Esophagus squamous epithelium (tissue), 5 donors: Measurements from ENCODE around the gene HHATL. TPM values are rescaled to one million over a fixed set of nuclear protein-coding genes. Genes with fewer than 3 reads are reported as not detected.

Experiments used
- DNase-seq: peaks from one replicate; lab custom pipeline; 2025; lab: John Stamatoyannopoulos, UW
- H3K27ac ChIP-seq, 4 donors: fragments of 200-600 bp; sonication (generic); one replicate each; pipeline ENCODE4 v1.5.1; 2016 to 2019; ENCODE audit warnings: mild to moderate bottlenecking in 1 of 4
- H3K27me3 ChIP-seq, 4 donors: fragments of 200-600 bp; sonication (generic); 1 replicate in 3 of 4; 2 replicates in 1 of 4; pipeline versions ENCODE4 v1.5.1 to v1.6.0; 2017 to 2021; ENCODE audit warnings: antibody characterized with exemption in 1 of 4
- H3K36me3 ChIP-seq, 3 donors: fragments of 200-600 bp; sonication (generic); one replicate each; pipeline ENCODE4 v1.5.1; 2016 to 2019
- H3K4me1 ChIP-seq, 3 donors: fragments of 200-600 bp; sonication (generic); one replicate each; pipeline ENCODE4 v1.5.1; 2017 to 2019
- H3K4me3 ChIP-seq, 4 donors: fragments of 200-600 bp; sonication (generic); 1 replicate in 3 of 4; 2 replicates in 1 of 4; pipeline ENCODE4 v1.5.1; 2016 to 2019; ENCODE audit warnings: mild to moderate bottlenecking in 2 of 4, moderate library complexity in 1 of 4
- H3K9me3 ChIP-seq, 3 donors: fragments of 200-600 bp; sonication (generic); one replicate each; pipeline ENCODE4 v1.5.1; 2016 to 2019
- POLR2A ChIP-seq, 4 donors: fragments of 450-650 bp; IDR thresholded peaks; one replicate each; pipeline ENCODE4 v1.6.1; 2017; ENCODE audit warnings: antibody characterized with exemption in 4 of 4, mild to moderate bottlenecking in 4 of 4, moderate library complexity in 3 of 4
- WGBS, 2 donors: methylation state at CpG; one replicate each; pipeline ENCODE4 v1.1.5; 2018; 5-methylcytosine and 5-hydroxymethylcytosine counted together
- intact Hi-C: fragments of 100-400 bp; cut with DNase I; formaldehyde crosslinking; loops from one replicate; pipeline ENCODE4 v1.15.0; 2022
- total RNA-seq, 4 donors: library from RNA; depleted of rRNA; stranded (reverse); fragments of >200 nt; gene quantifications; one replicate each; pipeline ENCODE4 v1.1.0, GENCODE V29; 2016
- TF ChIP-seq, protein P1 (sequence below), 6 experiments: fragments of 450-650 bp in 4 of 6; fragments of 200-600 bp in 2 of 6; sonication (generic) in 2 of 6; IDR thresholded peaks; one replicate each; pipeline ENCODE4 v1.5.1; 2016 to 2019; ENCODE audit warnings: antibody characterized with exemption in 6 of 6, mild to moderate bottlenecking in 4 of 6, moderate library complexity in 4 of 6
- donor health status: DM: yes; HTN: yes; CAD: no.

The HHATL gene
- total RNA-seq, 4 donors from 2014 or later: not detected

DNA sequence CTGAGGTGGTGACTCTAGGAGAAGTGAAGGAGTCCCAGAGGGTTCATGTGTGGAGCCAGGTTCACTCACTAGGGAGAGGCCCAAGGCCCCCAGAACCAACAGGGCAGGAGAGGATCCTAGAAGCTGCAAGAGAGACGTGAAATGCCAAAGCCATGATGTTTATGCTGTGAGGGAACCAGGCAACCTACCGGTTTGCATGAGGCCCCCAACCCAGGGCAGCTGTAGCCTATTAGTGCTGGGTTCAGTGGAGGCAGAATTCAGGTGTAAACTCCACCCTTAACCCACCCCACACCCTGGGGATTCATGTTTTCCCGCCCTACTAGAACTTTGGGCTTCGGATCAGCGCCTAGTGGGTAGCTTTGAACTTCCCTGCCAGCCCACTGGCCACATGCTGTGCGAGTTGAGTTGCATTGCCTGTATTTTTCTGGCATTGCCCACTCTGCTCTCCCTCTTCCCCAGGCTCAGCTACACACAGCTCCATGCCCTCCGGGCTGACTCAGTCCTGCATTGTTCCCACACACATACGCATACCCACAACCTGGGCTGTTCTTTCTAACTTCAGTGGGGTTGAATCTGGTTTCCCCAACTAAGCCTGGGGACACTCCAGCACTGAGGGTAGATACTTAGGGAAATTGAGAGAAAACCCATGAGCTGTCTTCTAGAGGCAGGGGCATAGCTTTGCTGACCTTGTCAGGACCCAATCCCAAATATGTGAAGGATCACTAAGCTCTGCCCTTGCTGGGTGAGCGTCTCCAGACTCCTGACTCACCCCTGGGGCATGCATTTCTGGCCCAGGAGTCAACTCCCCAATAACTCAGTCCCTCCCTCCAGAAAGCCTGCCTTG is 51.1 kb downstream of the HHATL start:
- Histone ChIP-seq H3K9me3 (no peaks in the 10 kb centered on the region), H3K4me3 (peak overlapping the region in 1 of 4 donors; percentile 23), H3K27me3 (no peaks in the 10 kb centered on the region), H3K36me3 (peaks cover 0 to 42% (median 4%) of the 10 kb centered on the region in 3 donors), H3K4me1 (peaks cover 36 to 61% (median 45%) of the 10 kb centered on the region in 3 donors), H3K27ac (peak overlapping the region in 3 of 4 donors; percentile 94 to 96 (median 94))
- intact Hi-C loops: no loop called here
- TF ChIP-seq POLR2A (IDR thresholded peaks at IDR 0.05): no peak
- TF ChIP-seq, protein P1, sequence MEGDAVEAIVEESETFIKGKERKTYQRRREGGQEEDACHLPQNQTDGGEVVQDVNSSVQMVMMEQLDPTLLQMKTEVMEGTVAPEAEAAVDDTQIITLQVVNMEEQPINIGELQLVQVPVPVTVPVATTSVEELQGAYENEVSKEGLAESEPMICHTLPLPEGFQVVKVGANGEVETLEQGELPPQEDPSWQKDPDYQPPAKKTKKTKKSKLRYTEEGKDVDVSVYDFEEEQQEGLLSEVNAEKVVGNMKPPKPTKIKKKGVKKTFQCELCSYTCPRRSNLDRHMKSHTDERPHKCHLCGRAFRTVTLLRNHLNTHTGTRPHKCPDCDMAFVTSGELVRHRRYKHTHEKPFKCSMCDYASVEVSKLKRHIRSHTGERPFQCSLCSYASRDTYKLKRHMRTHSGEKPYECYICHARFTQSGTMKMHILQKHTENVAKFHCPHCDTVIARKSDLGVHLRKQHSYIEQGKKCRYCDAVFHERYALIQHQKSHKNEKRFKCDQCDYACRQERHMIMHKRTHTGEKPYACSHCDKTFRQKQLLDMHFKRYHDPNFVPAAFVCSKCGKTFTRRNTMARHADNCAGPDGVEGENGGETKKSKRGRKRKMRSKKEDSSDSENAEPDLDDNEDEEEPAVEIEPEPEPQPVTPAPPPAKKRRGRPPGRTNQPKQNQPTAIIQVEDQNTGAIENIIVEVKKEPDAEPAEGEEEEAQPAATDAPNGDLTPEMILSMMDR (IDR thresholded peaks at IDR 0.05): no peak
- no peak for DNase-seq
- 68 to 73% methylated on average over 9 of the region's 9 CpGs for WGBS, 2 donors

DNA sequence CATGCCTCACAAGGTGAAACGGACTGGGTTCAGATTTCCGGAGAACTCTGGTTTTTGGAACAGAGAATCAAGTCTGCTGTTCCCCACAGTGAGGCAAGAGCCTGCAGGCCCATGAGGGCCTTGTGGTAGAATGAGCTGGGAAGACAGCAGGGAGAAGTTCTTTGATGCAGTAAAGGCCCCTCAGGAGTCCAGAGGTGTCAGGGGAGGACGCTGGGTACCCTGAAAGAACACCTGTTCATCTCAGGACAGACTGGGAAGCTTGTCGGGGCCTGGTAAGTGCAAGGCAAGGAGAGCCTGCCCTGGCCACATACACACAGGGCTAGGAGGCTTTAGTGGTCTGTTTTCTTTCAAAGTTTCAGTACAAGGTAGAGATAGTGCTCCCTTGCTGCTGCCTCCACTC is 52.8 kb downstream of the HHATL start:
- DNase-seq: no peak
- H3K4me1 ChIP-seq: peaks cover 27 to 44% (median 29%) of the 10 kb centered on the region in 3 donors
- TF ChIP-seq POLR2A (IDR thresholded peaks at IDR 0.05): no peak
- TF ChIP-seq, protein P1 (IDR thresholded peaks at IDR 0.05): no peak
- no peak overlapping the region for H3K4me3 ChIP-seq
- intact Hi-C loops: no loop called here
- no peaks in the 10 kb centered on the region for H3K9me3 ChIP-seq
- no peaks in the 10 kb centered on the region for H3K27me3 ChIP-seq
- no peak overlapping the region for H3K27ac ChIP-seq
- WGBS, 2 donors: 63 to 82% methylated on average over 2 to 3 of the region's 4 CpGs
- H3K36me3 ChIP-seq: peaks cover 7 to 59% (median 9%) of the 10 kb centered on the region in 3 donors

DNA sequence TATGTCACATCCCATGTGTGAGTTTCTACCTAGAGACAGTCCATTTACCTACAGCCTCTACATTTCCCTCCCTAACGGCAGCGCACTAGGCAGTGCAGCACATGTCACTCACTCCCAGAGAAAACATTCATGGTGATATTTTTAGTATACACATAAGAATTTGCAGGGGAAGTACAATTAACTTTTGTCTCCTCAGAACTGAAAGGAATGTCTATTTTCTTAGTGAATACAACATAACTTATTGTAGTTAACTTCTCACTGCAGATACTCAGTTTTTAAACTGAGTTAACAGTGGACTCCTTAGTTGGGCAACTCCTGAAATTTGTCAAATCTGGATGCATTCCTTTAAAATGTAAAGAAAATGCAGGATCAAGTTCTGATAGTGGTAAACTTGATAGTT is 53.6 kb downstream of the HHATL start:
- intact Hi-C loops: no loop called here
- no peak for DNase-seq
- H3K27ac ChIP-seq: no peak overlapping the region
- H3K4me3 ChIP-seq: no peak overlapping the region
- peaks cover 7 to 66% (median 17%) of the 10 kb centered on the region in 3 donors for H3K36me3 ChIP-seq
- WGBS, 2 donors: 82 to 85% methylated on average over 2 of the region's 2 CpGs
- H3K27me3 ChIP-seq: no peaks in the 10 kb centered on the region
- no peaks in the 10 kb centered on the region for H3K9me3 ChIP-seq
- TF ChIP-seq, protein P1 (IDR thresholded peaks at IDR 0.05): no peak
- TF ChIP-seq POLR2A (IDR thresholded peaks at IDR 0.05): no peak
- peaks cover 23 to 40% (median 29%) of the 10 kb centered on the region in 3 donors for H3K4me1 ChIP-seq

DNA sequence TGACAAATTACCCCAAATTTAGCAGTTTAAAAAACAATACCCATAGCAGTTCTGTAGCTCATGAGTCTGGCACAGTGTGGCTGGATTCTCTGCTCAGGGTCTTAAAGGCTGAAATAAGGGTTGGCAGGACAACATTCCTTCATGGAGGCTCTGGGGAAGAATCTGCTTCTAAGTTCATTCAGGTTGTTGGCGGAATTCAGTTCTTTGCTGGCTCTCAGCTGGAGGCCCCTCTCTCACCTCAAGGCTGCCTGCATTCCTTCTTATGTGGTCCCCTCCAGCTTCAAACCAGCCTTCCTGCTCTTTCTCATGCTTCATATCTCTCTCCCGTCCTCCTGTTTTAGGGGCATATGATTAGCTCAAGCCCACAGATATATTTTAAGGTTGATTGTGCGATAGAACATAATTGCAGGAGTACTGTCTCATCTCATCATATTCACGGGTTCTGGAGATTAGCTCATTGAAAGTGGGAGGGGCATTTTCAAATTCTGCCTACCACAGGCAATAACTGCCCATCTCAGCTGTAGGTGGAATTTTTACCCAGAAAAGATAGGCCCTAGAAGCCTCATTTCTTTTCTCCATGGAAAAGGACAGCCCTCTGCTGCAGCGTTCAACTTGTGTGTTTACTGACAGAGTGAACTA is 54.7 kb downstream of the HHATL start:
- no peaks in the 10 kb centered on the region for H3K27me3 ChIP-seq
- intact Hi-C loops: no loop called here
- no peaks in the 10 kb centered on the region for H3K9me3 ChIP-seq
- H3K4me3 ChIP-seq: no peak overlapping the region
- H3K4me1 ChIP-seq: peaks cover 13 to 29% (median 20%) of the 10 kb centered on the region in 3 donors
- no peak for DNase-seq
- TF ChIP-seq, protein P1 (IDR thresholded peaks at IDR 0.05): no peak
- TF ChIP-seq POLR2A (IDR thresholded peaks at IDR 0.05): no peak
- peaks cover 15 to 77% (median 28%) of the 10 kb centered on the region in 3 donors for H3K36me3 ChIP-seq
- no peak overlapping the region for H3K27ac ChIP-seq
- 75 to 77% methylated on average over 5 of the region's 5 CpGs for WGBS, 2 donors

Other genes starting within 250 kb of the HHATL start
- gene VIPR1, start 200.2 kb downstream of the HHATL start, total RNA-seq: 10 to 100 TPM in 1 of 4 donors, 1 to 10 TPM in 3; 3.6 to 15.4 (median 8.6) TPM
- gene SEC22C, start 120.8 kb downstream of the HHATL start, total RNA-seq: 10 to 100 TPM in 3 of 4 donors, 1 to 10 TPM in 1; 8.8 to 38.5 (median 26.2) TPM
- 10 to 100 TPM; 11.4 to 23.5 (median 20.5) TPM for gene SS18L2, start 111.9 kb downstream of the HHATL start, total RNA-seq
- 100 to 1,000 TPM in 1 of 4 donors, 10 to 100 TPM in 3; 18.0 to 112 (median 50.7) TPM for gene NKTR, start 102.1 kb downstream of the HHATL start, total RNA-seq
- 10 to 100 TPM in 2 of 4 donors, 1 to 10 TPM in 2; 5.0 to 34.3 (median 10.3) TPM for gene ZBTB47, start 49.1 kb downstream of the HHATL start, total RNA-seq
- not detected for gene KLHL40, start 17.3 kb downstream of the HHATL start, total RNA-seq
- gene CCDC13, start 70.5 kb upstream of the HHATL start, total RNA-seq: 1 to 10 TPM in 1 of 4 donors, under 1 TPM in 1, not detected in 2; 0.62 to 1.3 TPM
- 100 to 1,000 TPM in 3 of 4 donors, 10 to 100 TPM in 1; 52.3 to 239 (median 212) TPM for gene HIGD1A, start 101.7 kb upstream of the HHATL start, total RNA-seq
- gene ACKR2, start 106.6 kb upstream of the HHATL start, total RNA-seq: 1 to 10 TPM; 2.7 to 6.5 (median 3.1) TPM
- gene CYP8B1, start 173.1 kb upstream of the HHATL start, total RNA-seq: not detected
- 1 to 10 TPM; 1.9 to 7.6 (median 2.8) TPM for gene ZNF662, start 203.3 kb upstream of the HHATL start, total RNA-seq